ENCODE measurements around the gene TRANK1. TPM values are rescaled to one million over a fixed set of nuclear protein-coding genes. Genes with fewer than 3 reads are reported as not detected.
"Not testable (repeated sequence)": the region's sequence is repeated elsewhere in the genome, so short reads cannot be mapped to it uniquely, and the experiment has no call there.

Gene TRANK1
- total RNA-seq, 1 donor from 2014 or later: 4.3 TPM

- ATAC-seq: no peak
Observed at GRCh38 chr3:36957063-36957462, 12.2 kb upstream of the TRANK1 start.

GRCh38 chr3:36956155-36956554 lies 11.3 kb upstream of the TRANK1 start:
- ATAC-seq: no peak

GRCh38 chr3:36954452-36955134 lies 9.7 kb upstream of the TRANK1 start:
- no peak for ATAC-seq

GRCh38 chr3:36947814-36948213 lies 3.0 kb upstream of the TRANK1 start:
- not testable (repeated sequence) for ATAC-seq

GRCh38 chr3:36945333-36945980 lies 603 bp upstream of the TRANK1 start:
- ATAC-seq: peak; percentile 21

- peak; percentile 53 for ATAC-seq
Observed at GRCh38 chr3:36944012-36944640, 728 bp downstream of the TRANK1 start.

GRCh38 chr3:36943601-36944000 lies 1.3 kb downstream of the TRANK1 start:
- no peak for ATAC-seq

GRCh38 chr3:36942638-36943248 lies 2.1 kb downstream of the TRANK1 start:
- ATAC-seq: no peak

- ATAC-seq: no peak
Observed at GRCh38 chr3:36941658-36942057, 3.2 kb downstream of the TRANK1 start.

GRCh38 chr3:36941162-36941561 lies 3.7 kb downstream of the TRANK1 start:
- ATAC-seq: no peak

- ATAC-seq: no peak
Observed at GRCh38 chr3:36937492-36937891, 7.4 kb downstream of the TRANK1 start.

- no peak for ATAC-seq
Observed at GRCh38 chr3:36933540-36934296, 11.1 kb downstream of the TRANK1 start.

- not testable (repeated sequence) for ATAC-seq
Observed at GRCh38 chr3:36931424-36931823, 13.4 kb downstream of the TRANK1 start.

- no peak for ATAC-seq
Observed at GRCh38 chr3:36928220-36928619, 16.6 kb downstream of the TRANK1 start.

GRCh38 chr3:36926292-36926897 lies 18.5 kb downstream of the TRANK1 start:
- no peak for ATAC-seq

GRCh38 chr3:36924744-36925521 lies 19.9 kb downstream of the TRANK1 start:
- ATAC-seq: no peak

- no peak for ATAC-seq
Observed at GRCh38 chr3:36923981-36924743, 20.7 kb downstream of the TRANK1 start.

- no peak for ATAC-seq
Observed at GRCh38 chr3:36923523-36923943, 21.3 kb downstream of the TRANK1 start.

GRCh38 chr3:36920884-36921567 lies 23.8 kb downstream of the TRANK1 start:
- ATAC-seq: no peak

Measured in esophagus mucosa (tissue), 1 donor.